ENCODE measurements around the gene CMC4.

CMC4 gene

GRCh38 chrX:155026420-155026726, 44.6 kb downstream of the CMC4 start:
- no peak for FAIRE-seq
- TF ChIP-seq POLR2AphosphoS5 (IDR thresholded peaks at IDR 0.05; ENCODE audit: low read depth, low read length) = no peak
- TF ChIP-seq TAF1 (IDR thresholded peaks at IDR 0.05; ENCODE audit: borderline replicate concordance, low read depth, low read length) = no peak
- no peak for TF ChIP-seq POLR2A (IDR thresholded peaks at IDR 0.05; ENCODE audit: low read depth, low read length)
- no peak for DNase-seq (ENCODE audit: insufficient read length)

DNA sequence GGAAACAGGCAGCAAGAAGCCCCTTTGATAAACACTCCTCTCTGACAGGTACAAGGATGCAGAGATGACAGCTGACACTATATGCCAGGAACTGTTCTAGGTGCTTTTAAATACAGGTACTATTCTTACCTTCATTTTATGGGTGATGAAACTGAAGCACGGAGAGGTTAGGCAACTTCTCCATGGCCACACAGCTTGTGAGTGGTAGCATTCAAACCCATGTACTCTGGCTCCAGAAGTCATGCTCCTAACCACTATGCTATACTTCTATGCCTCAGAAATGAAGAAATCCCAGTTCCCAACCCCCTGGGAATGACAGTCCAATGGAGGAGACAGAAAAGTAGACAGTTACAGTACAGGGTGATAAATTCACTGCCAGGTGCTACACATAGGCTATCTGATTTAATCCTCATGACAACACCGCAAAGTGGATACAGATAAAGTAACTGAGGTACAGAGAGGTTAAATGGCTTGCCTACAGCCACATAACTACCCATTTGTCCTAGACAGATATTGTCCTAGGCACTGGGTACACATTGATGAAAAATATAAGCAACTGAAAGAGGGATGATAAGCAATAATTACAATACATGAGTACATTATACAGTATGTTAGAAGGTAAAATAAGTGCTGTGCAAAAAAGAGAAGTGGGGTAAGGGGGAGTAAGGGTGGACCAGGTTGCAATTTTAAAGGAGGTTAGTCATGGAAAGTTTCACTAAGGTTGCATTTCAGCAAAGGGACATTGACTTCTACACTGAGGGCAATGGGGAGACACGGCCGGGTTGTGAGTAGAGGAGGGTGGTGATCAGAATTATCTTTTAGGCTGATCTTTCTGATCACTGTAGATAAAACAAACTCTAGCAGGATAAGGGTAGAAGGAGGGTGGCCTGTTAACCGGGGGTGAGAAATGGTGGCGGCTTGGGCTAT, 46.8 kb downstream of the CMC4 start:
- DNase-seq (ENCODE audit: insufficient read length) (no peak), FAIRE-seq (no peak)
- TF ChIP-seq POLR2A (IDR thresholded peaks at IDR 0.05; ENCODE audit: low read depth, low read length) (no peak), TAF1 (IDR thresholded peaks at IDR 0.05; ENCODE audit: borderline replicate concordance, low read depth, low read length) (no peak), POLR2AphosphoS5 (IDR thresholded peaks at IDR 0.05; ENCODE audit: low read depth, low read length) (no peak)

- TF ChIP-seq TAF1 (IDR thresholded peaks at IDR 0.05; ENCODE audit: borderline replicate concordance, low read depth, low read length) (no peak), POLR2AphosphoS5 (IDR thresholded peaks at IDR 0.05; ENCODE audit: low read depth, low read length) (no peak), POLR2A (IDR thresholded peaks at IDR 0.05; ENCODE audit: low read depth, low read length) (no peak)
- DNase-seq (ENCODE audit: insufficient read length) (no peak), FAIRE-seq (no peak)
Measured at GRCh38 chrX:155022585-155022984, 48.4 kb downstream of the CMC4 start, which contains the start of gene F8. Gene F8 (minus strand): TSS chrX:155022723. CDS start chrX:155022552, 171 bp downstream.

GRCh38 chrX:155020591-155020990, 50.3 kb downstream of the CMC4 start:
- FAIRE-seq = no peak
- no peak for DNase-seq (ENCODE audit: insufficient read length)
- no peak for TF ChIP-seq POLR2A (IDR thresholded peaks at IDR 0.05; ENCODE audit: low read depth, low read length)
- no peak for TF ChIP-seq TAF1 (IDR thresholded peaks at IDR 0.05; ENCODE audit: borderline replicate concordance, low read depth, low read length)

All from GM12892 (cell line).